ENCODE results near the gene WDFY2.

GRCh38 chr13:51660813-51661212, 76.6 kb downstream of the WDFY2 start:
- TF ChIP-seq CTCF (conservative IDR thresholded peaks at IDR 0.05 in 1 of 2, IDR thresholded peaks at IDR 0.05 in 1 of 2; ENCODE audit: extremely low read depth in 1 of 2, insufficient read depth in 1 of 2, low read depth in 1 of 2, low read length in 2 of 2) (no peak), EZH2 (IDR thresholded peaks at IDR 0.05; ENCODE audit: borderline replicate concordance, low read length) (no peak)

All from mammary epithelial cell (primary cell).